HEK293 (cell line): ENCODE measurements around the gene SIGLEC15.

Source experiments
- CTCF ChIA-PET: fragments of 350-600 bp; formaldehyde crosslinking; extraction: SDS; loops from one replicate; lab custom pipeline; 2021; ENCODE audit warnings: antibody characterized with exemption; lab: Yijun Ruan, JAX
- POLR2A ChIA-PET: fragments of 300-600 bp; formaldehyde crosslinking; extraction: SDS; loops from one replicate; lab custom pipeline; 2020; ENCODE audit warnings: antibody characterized with exemption, inconsistent platforms; lab: Yijun Ruan, JAX
- H3K27ac ChIP-seq: fragments of 200-500 bp; sonication (Bioruptor generic); 2 replicates; pipeline ENCODE4 v1.5.1; 2014; ENCODE audit warnings: low read depth, low read length, control low read depth, inconsistent platforms; ENCODE audit errors: extremely low read depth
- H3K36me3 ChIP-seq, 2 experiments: fragments of 200-500 bp in 1 of 2; sonication (Bioruptor generic) in 1 of 2; 1 replicate in 1 of 2; 2 replicates in 1 of 2; pipeline ENCODE4 v1.5.1; 2014 to 2017; ENCODE audit warnings: inconsistent platforms in 2 of 2, low read length in 2 of 2; ENCODE audit not compliant: control insufficient read depth in 2 of 2, insufficient read depth in 1 of 2
- H3K4me1 ChIP-seq: fragments of 200-500 bp; sonication (Bioruptor generic); 2 replicates; pipeline ENCODE4 v1.5.1; 2014; ENCODE audit warnings: mild to moderate bottlenecking, low read length, inconsistent platforms; ENCODE audit not compliant: control insufficient read depth, insufficient read depth
- H3K4me3 ChIP-seq: 2 replicates; pipeline ENCODE4 v1.5.1; 2011; ENCODE audit warnings: low read depth, mild to moderate bottlenecking, control low read depth, low read length, moderate library complexity
- H3K9me3 ChIP-seq: fragments of 200-500 bp; sonication (Bioruptor generic); 2 replicates; pipeline ENCODE4 v1.5.1; 2014; ENCODE audit warnings: low read depth, low read length, inconsistent platforms; ENCODE audit not compliant: control insufficient read depth, insufficient read depth
- ATF2 ChIP-seq: fragments of 450-650 bp; formaldehyde crosslinking; IDR thresholded peaks from 2 replicates; pipeline ENCODE4 v1.5.1; 2016; ENCODE audit warnings: missing biosample characterization, missing genetic modification characterization, low read depth
- BCL11A ChIP-seq: fragments of 450-650 bp; formaldehyde crosslinking; IDR thresholded peaks from 2 replicates; pipeline ENCODE4 v1.5.1; 2016; ENCODE audit warnings: low read depth, missing biosample characterization, missing genetic modification characterization
- EGR2 ChIP-seq: fragments of 450-650 bp; formaldehyde crosslinking; IDR thresholded peaks from 2 replicates; pipeline ENCODE4 v1.5.1; 2016; ENCODE audit warnings: low read depth, missing biosample characterization, missing genetic modification characterization
- GFI1B ChIP-seq: fragments of 450-650 bp; formaldehyde crosslinking; IDR thresholded peaks from 2 replicates; pipeline ENCODE4 v1.5.1; 2016; ENCODE audit warnings: missing biosample characterization, missing genetic modification characterization
- HOXD13 ChIP-seq: sonication (generic); formaldehyde crosslinking; IDR thresholded peaks from 2 replicates; pipeline ENCODE4 v1.8.0; 2022; ENCODE audit warnings: missing genetic modification reagents, borderline replicate concordance
- KLF1 ChIP-seq: fragments of 450-650 bp; formaldehyde crosslinking; IDR thresholded peaks from 2 replicates; pipeline ENCODE4 v1.5.1; 2016; ENCODE audit warnings: missing biosample characterization, missing genetic modification characterization
- KLF8 ChIP-seq: fragments of 450-650 bp; formaldehyde crosslinking; IDR thresholded peaks from 2 replicates; pipeline ENCODE4 v1.5.1; 2016; ENCODE audit warnings: missing biosample characterization, missing genetic modification characterization
- MZF1 ChIP-seq: fragments of 450-650 bp; formaldehyde crosslinking; IDR thresholded peaks from 2 replicates; pipeline ENCODE4 v1.5.1; 2017; ENCODE audit warnings: missing biosample characterization, missing genetic modification characterization, borderline replicate concordance
- SP3 ChIP-seq: fragments of 450-650 bp; formaldehyde crosslinking; IDR thresholded peaks from 2 replicates; pipeline ENCODE4 v1.5.1; 2016; ENCODE audit warnings: missing biosample characterization, missing genetic modification characterization
- ZBTB17 ChIP-seq: fragments of 450-650 bp; formaldehyde crosslinking; IDR thresholded peaks from 2 replicates; pipeline ENCODE4 v1.5.1; 2016; ENCODE audit warnings: missing biosample characterization, missing genetic modification characterization
- ZBTB49 ChIP-seq: fragments of 450-650 bp; formaldehyde crosslinking; IDR thresholded peaks from 2 replicates; pipeline ENCODE4 v1.5.1; 2016; ENCODE audit warnings: missing biosample characterization, missing genetic modification characterization, low read depth
- ZNF10 ChIP-seq: fragments of 450-650 bp; formaldehyde crosslinking; IDR thresholded peaks from 2 replicates; pipeline ENCODE4 v1.5.1; 2017; ENCODE audit warnings: missing biosample characterization, missing genetic modification characterization
- ZNF112 ChIP-seq: fragments of 450-650 bp; formaldehyde crosslinking; IDR thresholded peaks from 2 replicates; pipeline ENCODE4 v1.5.0; 2017; ENCODE audit warnings: missing biosample characterization, missing genetic modification characterization
- ZNF138 ChIP-seq: fragments of 450-650 bp; formaldehyde crosslinking; IDR thresholded peaks from 2 replicates; pipeline ENCODE4 v1.5.1; 2016; ENCODE audit warnings: missing biosample characterization, missing genetic modification characterization, borderline replicate concordance
- ZNF175 ChIP-seq: fragments of 450-650 bp; formaldehyde crosslinking; IDR thresholded peaks from 2 replicates; pipeline ENCODE4 v1.5.1; 2016; ENCODE audit warnings: missing biosample characterization, missing genetic modification characterization
- ZNF18 ChIP-seq: fragments of 450-650 bp; formaldehyde crosslinking; IDR thresholded peaks from 2 replicates; pipeline ENCODE4 v1.5.1; 2016; ENCODE audit warnings: missing biosample characterization, missing genetic modification characterization
- ZNF19 ChIP-seq: fragments of 450-650 bp; formaldehyde crosslinking; IDR thresholded peaks from 2 replicates; pipeline ENCODE4; 2016; ENCODE audit warnings: missing biosample characterization, missing genetic modification characterization, low read depth
- ZNF221 ChIP-seq: fragments of 450-650 bp; formaldehyde crosslinking; IDR thresholded peaks from 2 replicates; pipeline ENCODE4 v1.5.1; 2017; ENCODE audit warnings: missing biosample characterization, missing genetic modification characterization, borderline replicate concordance
- ZNF223 ChIP-seq: fragments of 450-650 bp; formaldehyde crosslinking; IDR thresholded peaks from 2 replicates; pipeline ENCODE4 v1.5.1; 2016; ENCODE audit warnings: missing biosample characterization, missing genetic modification characterization
- ZNF239 ChIP-seq: fragments of 450-650 bp; formaldehyde crosslinking; IDR thresholded peaks from 2 replicates; pipeline ENCODE4 v1.5.1; 2016; ENCODE audit warnings: missing biosample characterization, missing genetic modification characterization
- ZNF433 ChIP-seq: fragments of 450-650 bp; formaldehyde crosslinking; IDR thresholded peaks from 2 replicates; pipeline ENCODE4 v1.5.1; 2016; ENCODE audit warnings: missing biosample characterization, missing genetic modification characterization, low read depth
- ZNF449 ChIP-seq: fragments of 450-650 bp; formaldehyde crosslinking; IDR thresholded peaks from 2 replicates; pipeline ENCODE4 v1.5.1; 2017; ENCODE audit warnings: missing biosample characterization, mild to moderate bottlenecking, missing genetic modification characterization, moderate library complexity
- ZNF510 ChIP-seq: fragments of 450-650 bp; formaldehyde crosslinking; IDR thresholded peaks from 2 replicates; pipeline ENCODE4 v1.5.1; 2018; ENCODE audit warnings: mild to moderate bottlenecking, missing genetic modification characterization, missing biosample characterization; ENCODE audit not compliant: insufficient replicate concordance
- ZNF585B ChIP-seq: fragments of 450-650 bp; formaldehyde crosslinking; IDR thresholded peaks from 2 replicates; pipeline ENCODE4 v1.5.1; 2016; ENCODE audit warnings: missing biosample characterization, missing genetic modification characterization
- ZNF600 ChIP-seq: fragments of 450-650 bp; formaldehyde crosslinking; IDR thresholded peaks from 2 replicates; pipeline ENCODE4 v1.5.1; 2016; ENCODE audit warnings: missing biosample characterization, missing genetic modification characterization
- ZNF624 ChIP-seq: fragments of 450-650 bp; formaldehyde crosslinking; IDR thresholded peaks from 2 replicates; pipeline ENCODE4 v1.5.1; 2017; ENCODE audit warnings: missing biosample characterization, missing genetic modification characterization
- ZNF660 ChIP-seq: fragments of 450-650 bp; IDR thresholded peaks from 2 replicates; pipeline ENCODE4 v1.5.1; 2018; ENCODE audit warnings: missing biosample characterization, mild to moderate bottlenecking, missing genetic modification characterization
- ZNF664 ChIP-seq: fragments of 450-650 bp; formaldehyde crosslinking; IDR thresholded peaks from 2 replicates; pipeline ENCODE4 v1.5.1; 2016; ENCODE audit warnings: missing biosample characterization, missing genetic modification characterization
- ZNF704 ChIP-seq: fragments of 450-650 bp; formaldehyde crosslinking; IDR thresholded peaks from 2 replicates; pipeline ENCODE4 v1.5.1; 2016; ENCODE audit warnings: missing biosample characterization, missing genetic modification characterization
- ZNF843 ChIP-seq: fragments of 450-650 bp; formaldehyde crosslinking; IDR thresholded peaks from 2 replicates; pipeline ENCODE4 v1.5.1; 2016; ENCODE audit warnings: missing biosample characterization, missing genetic modification characterization

SIGLEC15 gene

GRCh38 chr18:45861926-45862325 lies 36.5 kb downstream of the SIGLEC15 start:
- Histone ChIP-seq H3K4me1 (no peaks in the 10 kb centered on the region), H3K36me3 (peaks cover 35 to 73% of the 10 kb centered on the region in 2 experiments), H3K9me3 (no peaks in the 10 kb centered on the region), H3K27ac (no peak overlapping the region), H3K4me3 (no peak overlapping the region)
- POLR2A ChIA-PET: no interaction called here
- CTCF ChIA-PET: interaction anchor here (0.6 to 0.8 kb wide), 2 partner anchors 212 to 387 kb away, joined by 3 read pairs; no protein-coding TSS in a partner anchor
- no peak for TF ChIP-seq ZNF112 (tag by site-specific recombination)
- TF ChIP-seq EGR2 (tag by site-specific recombination): no peak
- TF ChIP-seq ZNF138: no peak
- TF ChIP-seq ZNF704 (tag by site-specific recombination): no peak
- TF ChIP-seq ZBTB17: no peak
- TF ChIP-seq ZNF449: no peak
- no peak for TF ChIP-seq SP3 (tag by site-specific recombination)
- no peak for TF ChIP-seq HOXD13 (CRISPR knock-in tag)
- TF ChIP-seq ZNF223 (tag by site-specific recombination): no peak
- TF ChIP-seq ZNF664 (tag by site-specific recombination): no peak
- TF ChIP-seq KLF1: no peak
- TF ChIP-seq ZNF221 (tag by site-specific recombination): no peak
- TF ChIP-seq MZF1 (tag by site-specific recombination): no peak
- TF ChIP-seq ATF2 (tag by site-specific recombination): no peak
- no peak for TF ChIP-seq ZNF18 (tag by site-specific recombination)
- no peak for TF ChIP-seq KLF8 (tag by site-specific recombination)
- no peak for TF ChIP-seq ZNF624 (tag by site-specific recombination)

- ChIA-PET POLR2A (no interaction called here), CTCF (interaction anchor here (1.1 to 6.7 kb wide), 2 partner anchors 15 to 17 kb away, joined by 3 to 70 read pairs; no protein-coding TSS in a partner anchor)
- H3K4me3 ChIP-seq: no peak overlapping the region
- no peak overlapping the region for H3K27ac ChIP-seq
- peaks cover 35 to 69% of the 10 kb centered on the region in 2 experiments for H3K36me3 ChIP-seq
- no peaks in the 10 kb centered on the region for H3K4me1 ChIP-seq
- H3K9me3 ChIP-seq: no peaks in the 10 kb centered on the region
- no peak for TF ChIP-seq ZNF175 (tag by site-specific recombination)
- no peak for TF ChIP-seq ZNF138
- no peak for TF ChIP-seq ZBTB49 (tag by site-specific recombination)
- no peak for TF ChIP-seq ZNF585B (tag by site-specific recombination)
- no peak for TF ChIP-seq ZNF843 (tag by site-specific recombination)
- TF ChIP-seq BCL11A (tag by site-specific recombination): no peak
- no peak for TF ChIP-seq ZNF239 (tag by site-specific recombination)
- TF ChIP-seq ZBTB17: no peak
- TF ChIP-seq ZNF600: no peak
- no peak for TF ChIP-seq ZNF10 (tag by site-specific recombination)
- TF ChIP-seq ZNF664 (tag by site-specific recombination): no peak
- TF ChIP-seq ZNF510 (tag by site-specific recombination): no peak
- no peak for TF ChIP-seq ZNF19 (tag by site-specific recombination)
- no peak for TF ChIP-seq GFI1B (tag by site-specific recombination)
- no peak for TF ChIP-seq ZNF433 (tag by site-specific recombination)
- no peak for TF ChIP-seq ZNF660 (tag by site-specific recombination)
These were observed 38.0 kb downstream of the SIGLEC15 start for GRCh38 chr18:45863469-45863868.
